Ishikawa (cell line): ENCODE data around the gene RHOBTB3.

Experiments
- CEBPB ChIP-seq: IDR thresholded peaks from 2 replicates; pipeline ENCODE4 v1.6.1; 2012
- CREB1 ChIP-seq: IDR thresholded peaks from 2 replicates; pipeline ENCODE4 v1.6.1; 2012; ENCODE audit warnings: low read depth
- EGR1 ChIP-seq: IDR thresholded peaks from 2 replicates; pipeline ENCODE4 v1.6.1; 2012
- EP300 ChIP-seq: IDR thresholded peaks from 2 replicates; pipeline ENCODE4 v1.6.1; 2012; ENCODE audit warnings: borderline replicate concordance
- FOXM1 ChIP-seq: IDR thresholded peaks from 2 replicates; pipeline ENCODE4 v1.6.1; 2012; ENCODE audit warnings: low read depth, borderline replicate concordance
- NFIC ChIP-seq: IDR thresholded peaks from 2 replicates; pipeline ENCODE4 v1.6.1; 2012
- RAD21 ChIP-seq: IDR thresholded peaks from 2 replicates; pipeline ENCODE4 v1.6.1; 2012; ENCODE audit warnings: low read depth
- TAF1 ChIP-seq: IDR thresholded peaks from 2 replicates; pipeline ENCODE4 v1.6.1; 2012; ENCODE audit warnings: low read depth, mild to moderate bottlenecking
- TCF12 ChIP-seq: IDR thresholded peaks from 2 replicates; pipeline ENCODE4 v1.6.1; 2012; ENCODE audit warnings: low read depth
- TEAD4 ChIP-seq: IDR thresholded peaks from 2 replicates; pipeline ENCODE4 v1.6.1; 2012
- YY1 ChIP-seq: IDR thresholded peaks from 2 replicates; pipeline ENCODE4 v1.6.1; 2012; ENCODE audit warnings: low read depth
- ZBTB7A ChIP-seq: IDR thresholded peaks from 2 replicates; pipeline ENCODE4 v1.6.1; 2012; ENCODE audit warnings: low read depth
- TF ChIP-seq, protein P1 (sequence below): IDR thresholded peaks from 2 replicates; pipeline ENCODE4 v1.6.1; 2012
- TF ChIP-seq, protein P2 (sequence below): IDR thresholded peaks from 2 replicates; pipeline ENCODE4 v1.6.1; 2012
- TF ChIP-seq, protein P3 (sequence below): IDR thresholded peaks from 2 replicates; pipeline ENCODE4 v1.6.1; 2012; ENCODE audit warnings: low read depth, mild to moderate bottlenecking

Gene RHOBTB3

GRCh38 chr5:95717439-95717838, 13.7 kb upstream of the RHOBTB3 start:
- TF ChIP-seq EP300 (no peak), EGR1 (no peak), CEBPB (no peak), TAF1 (no peak), TCF12 (no peak), YY1 (no peak), NFIC (no peak), FOXM1 (no peak), ZBTB7A (no peak), CREB1 (no peak), TEAD4 (no peak), RAD21 (no peak)
- TF ChIP-seq, protein P1, sequence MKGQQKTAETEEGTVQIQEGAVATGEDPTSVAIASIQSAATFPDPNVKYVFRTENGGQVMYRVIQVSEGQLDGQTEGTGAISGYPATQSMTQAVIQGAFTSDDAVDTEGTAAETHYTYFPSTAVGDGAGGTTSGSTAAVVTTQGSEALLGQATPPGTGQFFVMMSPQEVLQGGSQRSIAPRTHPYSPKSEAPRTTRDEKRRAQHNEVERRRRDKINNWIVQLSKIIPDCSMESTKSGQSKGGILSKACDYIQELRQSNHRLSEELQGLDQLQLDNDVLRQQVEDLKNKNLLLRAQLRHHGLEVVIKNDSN: no peak
- TF ChIP-seq, protein P2, sequence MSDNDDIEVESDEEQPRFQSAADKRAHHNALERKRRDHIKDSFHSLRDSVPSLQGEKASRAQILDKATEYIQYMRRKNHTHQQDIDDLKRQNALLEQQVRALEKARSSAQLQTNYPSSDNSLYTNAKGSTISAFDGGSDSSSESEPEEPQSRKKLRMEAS: no peak
- TF ChIP-seq, protein P3, sequence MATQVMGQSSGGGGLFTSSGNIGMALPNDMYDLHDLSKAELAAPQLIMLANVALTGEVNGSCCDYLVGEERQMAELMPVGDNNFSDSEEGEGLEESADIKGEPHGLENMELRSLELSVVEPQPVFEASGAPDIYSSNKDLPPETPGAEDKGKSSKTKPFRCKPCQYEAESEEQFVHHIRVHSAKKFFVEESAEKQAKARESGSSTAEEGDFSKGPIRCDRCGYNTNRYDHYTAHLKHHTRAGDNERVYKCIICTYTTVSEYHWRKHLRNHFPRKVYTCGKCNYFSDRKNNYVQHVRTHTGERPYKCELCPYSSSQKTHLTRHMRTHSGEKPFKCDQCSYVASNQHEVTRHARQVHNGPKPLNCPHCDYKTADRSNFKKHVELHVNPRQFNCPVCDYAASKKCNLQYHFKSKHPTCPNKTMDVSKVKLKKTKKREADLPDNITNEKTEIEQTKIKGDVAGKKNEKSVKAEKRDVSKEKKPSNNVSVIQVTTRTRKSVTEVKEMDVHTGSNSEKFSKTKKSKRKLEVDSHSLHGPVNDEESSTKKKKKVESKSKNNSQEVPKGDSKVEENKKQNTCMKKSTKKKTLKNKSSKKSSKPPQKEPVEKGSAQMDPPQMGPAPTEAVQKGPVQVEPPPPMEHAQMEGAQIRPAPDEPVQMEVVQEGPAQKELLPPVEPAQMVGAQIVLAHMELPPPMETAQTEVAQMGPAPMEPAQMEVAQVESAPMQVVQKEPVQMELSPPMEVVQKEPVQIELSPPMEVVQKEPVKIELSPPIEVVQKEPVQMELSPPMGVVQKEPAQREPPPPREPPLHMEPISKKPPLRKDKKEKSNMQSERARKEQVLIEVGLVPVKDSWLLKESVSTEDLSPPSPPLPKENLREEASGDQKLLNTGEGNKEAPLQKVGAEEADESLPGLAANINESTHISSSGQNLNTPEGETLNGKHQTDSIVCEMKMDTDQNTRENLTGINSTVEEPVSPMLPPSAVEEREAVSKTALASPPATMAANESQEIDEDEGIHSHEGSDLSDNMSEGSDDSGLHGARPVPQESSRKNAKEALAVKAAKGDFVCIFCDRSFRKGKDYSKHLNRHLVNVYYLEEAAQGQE: no peak

- no peak for TF ChIP-seq TAF1
Observed at GRCh38 chr5:95718203-95718602, 12.9 kb upstream of the RHOBTB3 start.

DNA sequence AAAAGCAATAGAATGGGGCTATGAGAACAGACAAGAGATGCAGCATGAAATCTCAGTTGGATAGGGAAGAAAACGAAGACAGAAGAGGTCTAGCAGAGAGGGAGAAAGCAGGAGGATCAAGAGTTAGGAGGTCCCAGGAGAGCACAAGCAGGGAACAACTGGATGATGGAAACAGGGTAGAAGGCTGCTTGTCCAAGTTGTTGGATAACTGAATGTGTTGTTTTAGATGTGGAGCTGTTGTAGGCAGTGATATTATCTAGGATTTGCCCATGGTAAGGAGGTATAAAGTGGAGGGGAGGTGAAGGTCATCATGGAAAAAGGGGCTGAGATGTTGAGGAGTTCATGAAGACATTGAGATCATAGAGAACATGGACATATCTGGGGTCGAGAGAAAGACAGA, 12.4 kb upstream of the RHOBTB3 start:
- no peak for TF ChIP-seq FOXM1
- no peak for TF ChIP-seq EGR1
- TF ChIP-seq CEBPB: no peak
- TF ChIP-seq YY1: no peak
- TF ChIP-seq, protein P1: no peak
- TF ChIP-seq EP300: no peak
- TF ChIP-seq ZBTB7A: no peak
- TF ChIP-seq TAF1: no peak
- TF ChIP-seq TCF12: no peak
- TF ChIP-seq, protein P2: no peak
- TF ChIP-seq TEAD4: no peak
- no peak for TF ChIP-seq RAD21
- TF ChIP-seq, protein P3: no peak
- no peak for TF ChIP-seq NFIC
- no peak for TF ChIP-seq CREB1

GRCh38 chr5:95720094-95720786, 10.9 kb upstream of the RHOBTB3 start:
- TF ChIP-seq, protein P1: no peak
- TF ChIP-seq FOXM1: no peak
- no peak for TF ChIP-seq CEBPB
- no peak for TF ChIP-seq YY1

DNA sequence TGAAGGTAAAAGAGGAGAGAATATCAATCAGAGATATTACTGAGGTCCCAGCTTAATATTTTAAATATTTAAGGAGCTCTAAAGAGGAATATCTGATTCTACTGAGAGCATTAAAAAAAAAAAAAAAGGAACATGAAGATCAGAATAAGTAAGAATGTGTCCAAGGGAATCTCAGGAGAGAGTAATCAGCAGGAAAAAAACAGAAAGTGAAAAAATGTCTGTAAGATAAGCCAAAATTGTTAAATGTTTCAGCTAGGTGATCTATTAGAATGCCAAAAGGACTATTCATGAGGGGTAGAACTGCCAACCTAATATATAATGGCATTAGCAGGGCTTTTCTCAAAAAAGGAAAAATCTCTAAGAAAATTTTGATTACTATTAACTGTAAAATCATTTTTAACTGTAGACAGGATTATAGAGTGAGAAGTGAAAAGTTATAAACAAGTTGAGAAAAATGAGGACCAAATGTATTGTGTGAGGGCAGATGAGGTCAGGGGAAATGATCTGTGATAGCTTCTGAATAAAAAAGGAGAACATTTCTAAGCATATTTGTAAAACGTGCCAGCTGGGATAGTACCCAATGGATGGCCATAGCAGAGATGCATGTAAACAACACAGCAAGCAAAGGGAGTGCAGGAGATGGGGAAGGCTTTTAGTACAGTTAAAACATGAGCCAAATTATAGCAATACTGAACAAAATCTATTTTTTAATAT, 9.4 kb upstream of the RHOBTB3 start:
- TF ChIP-seq, protein P2: no peak
- TF ChIP-seq TEAD4 (no peak), YY1 (no peak), CEBPB (no peak)
